ENCODE data around the gene PRCD.

PRCD gene

GRCh38 chr17:76542566-76542971 lies 2.7 kb downstream of the PRCD start:
- DNase-seq: no peak

- no peak for DNase-seq
Observed at GRCh38 chr17:76542984-76543383, 3.1 kb downstream of the PRCD start.

GRCh38 chr17:76543482-76543825 lies 3.6 kb downstream of the PRCD start:
- DNase-seq: no peak

- DNase-seq: no peak
Observed at GRCh38 chr17:76543826-76544545, 4.1 kb downstream of the PRCD start.

GRCh38 chr17:76544546-76545365 lies 4.9 kb downstream of the PRCD start:
- no peak for DNase-seq

- no peak for DNase-seq
Observed at GRCh38 chr17:76545918-76546555, 6.2 kb downstream of the PRCD start.

- no peak for DNase-seq
Observed at GRCh38 chr17:76546556-76547182, 6.8 kb downstream of the PRCD start.

- peak; percentile 44 for DNase-seq
Observed at GRCh38 chr17:76547183-76547641, 7.4 kb downstream of the PRCD start.

GRCh38 chr17:76547642-76548202 lies 7.9 kb downstream of the PRCD start:
- DNase-seq: no peak

- DNase-seq: no peak
Observed at GRCh38 chr17:76548378-76549214, 8.8 kb downstream of the PRCD start.

- no peak for DNase-seq
Observed at GRCh38 chr17:76549215-76549518, 9.3 kb downstream of the PRCD start.

- DNase-seq: no peak
Observed at GRCh38 chr17:76549539-76549938, 9.7 kb downstream of the PRCD start.

GRCh38 chr17:76550712-76551615 lies 11.1 kb downstream of the PRCD start:
- DNase-seq: no peak

- DNase-seq: peak; percentile 21
Observed at GRCh38 chr17:76551685-76552084, 11.8 kb downstream of the PRCD start.

GRCh38 chr17:76553178-76553908 lies 13.5 kb downstream of the PRCD start:
- DNase-seq: no peak

- DNase-seq: no peak
Observed at GRCh38 chr17:76554131-76554530, 14.3 kb downstream of the PRCD start.

- DNase-seq: peak; percentile 24
Observed at GRCh38 chr17:76556765-76557367, 17.0 kb downstream of the PRCD start.

- DNase-seq: peak; percentile 89
Observed at GRCh38 chr17:76557368-76558197, 17.7 kb downstream of the PRCD start.

Data from SHP77 treated with DMSO at 0.1 percent for 48 hours (cell line).